Measurements from ENCODE around the gene GPC5.

The GPC5 gene

GRCh38 chr13:91904597-91904996, 506.2 kb downstream of the GPC5 start:
- DNase-seq: no peak

GRCh38 chr13:91907398-91907797, 509.0 kb downstream of the GPC5 start:
- no peak for DNase-seq

GRCh38 chr13:91909617-91910016, 511.2 kb downstream of the GPC5 start:
- no peak for DNase-seq

GRCh38 chr13:91922969-91923592, 524.7 kb downstream of the GPC5 start:
- DNase-seq: no peak

- DNase-seq: no peak
Observed at GRCh38 chr13:91930687-91931086, 532.3 kb downstream of the GPC5 start.

GRCh38 chr13:91934354-91934753, 535.9 kb downstream of the GPC5 start:
- DNase-seq: no peak

GRCh38 chr13:91946498-91947070, 548.2 kb downstream of the GPC5 start:
- no peak for DNase-seq

GRCh38 chr13:91948736-91949135, 550.3 kb downstream of the GPC5 start:
- DNase-seq: no peak

GRCh38 chr13:91950803-91951202, 552.4 kb downstream of the GPC5 start:
- no peak for DNase-seq

GRCh38 chr13:91955546-91956355, 557.3 kb downstream of the GPC5 start:
- no peak for DNase-seq

GRCh38 chr13:91960947-91961346, 562.5 kb downstream of the GPC5 start:
- DNase-seq: no peak

- no peak for DNase-seq
Observed at GRCh38 chr13:91962946-91963345, 564.5 kb downstream of the GPC5 start.

- DNase-seq: no peak
Observed at GRCh38 chr13:91965511-91965910, 567.1 kb downstream of the GPC5 start.

GRCh38 chr13:91978571-91978970, 580.1 kb downstream of the GPC5 start:
- no peak for DNase-seq

GRCh38 chr13:91986761-91987483, 588.5 kb downstream of the GPC5 start:
- DNase-seq: no peak

- no peak for DNase-seq
Observed at GRCh38 chr13:91988331-91988730, 589.9 kb downstream of the GPC5 start.

GRCh38 chr13:92012787-92013186, 614.4 kb downstream of the GPC5 start:
- DNase-seq: no peak

GRCh38 chr13:92017737-92018136, 619.3 kb downstream of the GPC5 start:
- no peak for DNase-seq

GRCh38 chr13:92028695-92029094, 630.3 kb downstream of the GPC5 start:
- DNase-seq: no peak

- no peak for DNase-seq
Observed at GRCh38 chr13:92029641-92030040, 631.2 kb downstream of the GPC5 start.

GRCh38 chr13:92038905-92039304, 640.5 kb downstream of the GPC5 start:
- no peak for DNase-seq

- DNase-seq: no peak
Observed at GRCh38 chr13:92042522-92042921, 644.1 kb downstream of the GPC5 start.

GRCh38 chr13:92044351-92044750, 645.9 kb downstream of the GPC5 start:
- DNase-seq: no peak

GRCh38 chr13:92054389-92054788, 656.0 kb downstream of the GPC5 start:
- DNase-seq: no peak
